Dedifferentiated amniotic fluid mesenchymal stem cell (primary cell): ENCODE measurements around the gene ITPR3.

Source experiments
- DNase-seq: peaks from one replicate; pipeline ENCODE4 v3.0.0-alpha.2; 2016; ENCODE audit errors: extremely low spot score

The ITPR3 gene

DNA sequence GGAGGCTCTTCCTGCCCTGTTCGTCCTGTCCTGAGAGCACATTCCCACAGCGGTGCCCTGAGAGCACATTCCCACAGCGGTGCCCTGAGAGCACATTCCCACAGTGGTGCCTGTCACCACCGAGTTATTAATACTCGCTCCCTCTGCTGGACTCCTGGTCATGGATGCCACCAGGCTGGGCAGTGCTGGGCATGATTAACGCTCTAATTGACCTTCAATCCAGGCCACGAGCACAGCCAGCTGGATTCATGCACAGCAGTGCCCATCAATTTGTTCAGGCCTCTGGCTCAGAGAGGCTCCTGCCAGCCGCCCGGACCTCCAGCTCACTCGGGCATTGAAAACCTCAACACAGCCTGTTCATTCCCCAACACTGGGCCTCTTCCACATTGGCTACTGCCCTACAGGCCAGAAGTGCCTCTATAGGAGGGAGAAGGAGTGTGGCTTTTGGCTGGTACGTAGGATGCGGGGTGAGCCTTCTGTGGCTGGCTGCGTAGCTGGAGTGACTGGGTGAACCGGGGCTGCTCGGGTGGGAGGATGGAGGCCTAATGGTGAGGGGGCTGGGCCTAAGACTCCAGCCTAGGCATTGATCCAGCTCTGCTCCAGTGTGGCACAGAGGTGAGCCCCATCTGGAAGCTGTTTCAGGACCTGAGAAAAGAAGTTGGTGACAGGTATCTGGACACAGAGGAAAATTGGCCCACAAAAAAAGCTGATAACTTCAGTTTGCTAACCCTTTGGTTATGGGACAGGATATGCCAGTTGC lies 116.3 kb downstream of the ITPR3 start:
- no peak for DNase-seq

DNA sequence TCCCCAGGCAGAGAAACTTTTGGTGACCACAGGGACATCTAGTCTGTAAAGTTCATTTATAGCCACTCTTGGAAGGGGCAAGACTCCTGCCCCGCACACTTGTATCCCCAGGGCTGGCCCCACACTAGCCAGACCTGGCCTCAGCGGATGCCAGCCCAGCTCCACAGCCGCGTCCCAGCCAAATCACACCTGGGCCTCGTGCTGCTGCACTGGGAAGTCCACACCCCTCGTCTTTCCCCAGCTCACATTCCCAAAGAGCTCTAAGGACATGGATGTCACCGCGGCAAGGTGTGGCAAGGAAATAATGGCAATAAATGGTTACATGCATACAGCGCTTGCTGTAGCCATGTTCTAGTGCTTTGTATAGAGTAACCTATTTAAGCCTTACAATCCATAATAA lies 117.0 kb downstream of the ITPR3 start:
- no peak for DNase-seq

DNA sequence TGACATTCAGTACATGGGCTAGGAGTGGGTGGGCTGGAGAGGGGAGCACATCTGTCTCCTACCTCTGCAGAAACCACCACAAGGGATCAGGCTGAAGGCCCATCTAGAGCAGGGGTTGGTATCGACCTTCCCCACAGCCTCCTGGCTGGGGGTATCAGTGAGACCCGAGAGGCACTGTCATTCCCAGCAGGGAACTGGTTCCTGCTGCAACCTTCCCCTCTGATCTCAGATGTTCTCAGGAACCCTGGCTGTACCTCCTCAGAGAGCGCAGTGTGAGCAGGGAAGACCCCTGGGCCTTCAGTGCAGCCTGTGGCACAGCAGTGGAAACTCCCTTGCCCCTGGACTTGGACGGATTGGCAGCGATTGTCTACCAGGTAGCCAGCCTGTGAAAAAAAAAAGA lies 117.8 kb downstream of the ITPR3 start:
- no peak for DNase-seq

DNA sequence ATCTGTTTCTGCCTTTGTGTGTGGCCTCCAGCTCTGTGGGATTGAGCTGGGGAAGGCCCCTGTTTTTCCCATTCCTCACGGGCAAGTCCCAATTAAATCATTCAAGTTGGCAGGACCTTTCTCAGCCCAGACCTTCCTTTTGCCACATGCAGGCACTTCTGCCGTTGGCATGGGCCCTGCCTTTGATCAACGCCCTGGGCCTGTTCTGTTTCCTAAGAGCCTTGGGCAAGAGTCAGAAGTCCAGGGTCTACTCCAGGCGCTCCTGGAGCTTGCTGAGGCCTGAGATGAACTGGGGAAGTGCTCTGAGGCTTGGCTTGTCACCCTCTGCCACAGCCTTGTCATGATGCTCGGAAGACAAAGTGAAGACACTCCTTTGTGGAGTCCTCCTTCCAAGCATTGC lies 118.4 kb downstream of the ITPR3 start:
- DNase-seq = no peak

DNA sequence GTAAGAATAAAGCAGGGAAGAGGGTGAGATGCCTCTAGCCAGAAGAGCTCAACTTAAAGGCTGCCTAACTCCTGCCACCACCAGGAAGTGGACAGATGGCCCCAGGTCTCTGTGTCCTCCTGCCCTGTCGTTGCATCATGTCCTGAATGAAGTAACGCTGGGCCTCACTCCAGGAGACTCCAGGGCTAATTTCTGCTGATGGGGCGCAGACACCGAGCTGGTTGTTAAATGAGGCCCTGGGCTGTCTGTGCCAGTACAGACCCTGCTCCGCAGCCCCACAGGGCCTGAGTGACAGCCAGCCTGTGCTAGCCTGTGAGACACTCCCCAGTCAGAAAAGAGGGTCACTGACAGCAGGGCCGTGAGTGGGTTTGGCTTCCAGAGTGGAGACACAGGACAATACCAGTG lies 119.1 kb downstream of the ITPR3 start:
- no peak for DNase-seq

DNA sequence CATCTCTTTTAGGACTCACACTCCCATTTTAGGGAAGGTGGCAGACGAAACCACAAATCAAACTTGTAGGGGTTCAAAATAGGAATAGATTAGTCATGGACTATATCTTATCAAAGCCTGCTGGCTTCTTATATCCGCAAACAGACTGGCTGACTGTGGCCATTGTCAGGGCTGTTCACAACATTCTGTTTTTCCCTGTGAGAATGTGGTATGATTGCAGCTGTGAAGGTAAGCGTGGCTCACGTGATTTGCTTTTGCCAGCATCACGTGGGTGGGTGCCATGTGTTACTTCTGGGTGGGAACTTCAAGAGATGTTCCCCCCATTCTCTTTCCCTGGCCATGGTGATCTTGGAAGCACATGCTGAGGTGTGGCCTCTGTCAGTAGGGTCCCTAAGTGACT lies 119.7 kb downstream of the ITPR3 start:
- no peak for DNase-seq

DNA sequence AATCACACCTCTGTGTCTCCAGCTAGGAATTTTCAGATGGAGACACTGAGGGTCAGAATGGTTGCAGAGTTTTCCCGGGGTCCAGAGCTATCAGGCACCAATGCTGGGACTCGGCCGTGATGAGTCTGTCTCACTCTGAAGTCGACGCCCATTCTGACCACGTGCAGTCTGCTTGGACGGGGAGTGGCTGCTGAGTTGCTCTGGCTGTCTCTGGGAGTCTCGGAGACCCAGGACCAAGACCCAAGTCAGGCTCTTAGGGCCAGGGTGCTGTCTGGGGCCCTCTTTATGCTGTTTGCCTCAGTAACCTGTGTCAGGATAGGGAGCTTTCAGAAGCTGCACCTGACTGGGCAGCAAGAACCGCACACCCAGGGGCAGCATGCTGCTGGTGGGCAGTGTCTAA lies 121.0 kb downstream of the ITPR3 start:
- no peak for DNase-seq

DNA sequence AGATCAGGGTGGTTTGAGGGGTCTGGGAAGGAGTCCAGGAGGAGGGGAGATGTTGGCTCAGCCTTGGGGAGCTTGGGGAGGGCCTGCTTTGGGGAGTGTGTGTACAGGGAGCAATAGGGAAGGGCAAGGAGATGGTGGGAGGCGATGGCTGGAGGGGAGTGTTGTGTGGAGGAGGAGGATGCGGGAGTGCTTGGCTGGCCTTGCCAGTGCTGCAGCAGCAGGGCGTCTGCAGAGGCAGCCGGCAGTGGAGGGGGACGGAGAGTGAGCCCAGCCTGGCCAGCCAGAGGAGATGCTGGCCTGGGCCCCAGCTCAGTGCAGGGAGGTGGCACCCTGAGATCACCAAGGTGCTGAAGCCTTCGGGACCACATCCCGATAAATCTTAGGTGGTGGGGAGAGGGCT lies 121.7 kb downstream of the ITPR3 start:
- DNase-seq = no peak

DNA sequence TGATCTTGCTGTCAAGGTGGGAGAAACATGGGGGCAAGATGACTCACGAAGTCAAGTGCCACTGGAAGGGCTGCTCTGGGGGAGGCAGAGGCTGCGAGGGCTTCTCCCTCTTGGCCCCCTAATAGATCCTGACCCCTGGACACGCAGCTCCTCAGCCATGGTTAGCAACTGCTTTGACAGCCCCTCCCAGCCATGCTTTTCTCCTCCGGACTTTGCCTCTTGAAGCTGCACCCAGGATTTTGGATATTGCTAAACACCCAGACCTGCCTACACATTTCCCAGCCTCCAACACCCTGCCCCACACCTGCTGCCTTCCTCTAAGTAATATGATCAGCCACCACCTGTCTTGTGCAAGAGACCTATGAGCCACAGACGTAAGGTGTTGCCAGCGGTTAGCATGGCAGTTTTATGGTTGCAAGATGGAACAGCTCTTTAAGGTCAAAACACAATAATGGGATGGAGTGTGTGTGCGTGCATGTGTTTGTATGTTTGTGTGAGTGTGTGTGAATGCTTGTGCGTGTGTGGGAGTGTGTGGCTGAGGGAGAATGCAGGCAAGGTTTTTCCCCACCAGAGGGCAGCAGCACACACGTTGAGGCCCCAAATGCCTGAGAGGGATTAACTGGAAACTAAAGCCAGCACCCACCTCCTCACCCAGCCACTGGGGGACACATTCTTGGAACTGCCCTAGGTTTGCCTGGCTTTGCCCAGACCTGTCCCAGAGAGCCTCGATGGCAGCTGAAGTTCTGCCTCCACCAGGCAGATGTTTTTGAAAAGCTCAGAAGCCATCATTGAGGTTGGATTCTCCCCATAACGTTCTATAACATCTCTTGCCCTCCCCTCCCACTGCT lies 123.1 kb downstream of the ITPR3 start:
- DNase-seq = peak; percentile 68

DNA sequence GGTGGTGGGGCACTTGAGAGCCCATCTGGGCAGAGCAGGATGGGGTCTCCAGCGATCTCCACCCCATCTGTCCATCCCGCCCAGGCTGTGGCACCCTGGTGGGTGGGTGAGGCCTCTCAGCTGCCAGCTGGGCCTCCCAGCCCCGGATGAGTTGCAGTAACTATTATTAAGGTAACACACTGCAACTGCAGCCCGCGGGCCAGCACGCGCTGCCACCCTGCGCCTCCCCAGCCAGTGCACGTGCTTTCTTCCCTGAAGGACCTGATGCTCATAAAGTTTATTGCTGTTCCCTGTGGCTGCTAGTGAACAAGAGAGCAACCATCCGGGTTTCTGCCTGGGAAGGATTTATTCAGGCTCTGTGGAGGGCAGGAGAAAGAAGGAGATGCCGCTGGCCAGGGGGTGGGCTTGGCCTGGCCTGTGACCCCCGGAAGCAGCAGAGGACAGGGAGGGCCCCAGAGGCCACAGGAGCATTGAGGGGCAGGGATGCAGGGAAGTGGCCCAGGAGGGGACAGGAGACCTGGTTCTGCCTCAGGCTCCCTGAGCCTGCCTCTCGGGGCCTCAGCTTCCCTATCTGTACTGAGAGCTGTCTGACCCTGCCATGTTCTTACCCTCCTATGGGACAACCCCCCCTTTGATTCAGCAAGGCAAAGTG lies 123.9 kb downstream of the ITPR3 start:
- DNase-seq = no peak

DNA sequence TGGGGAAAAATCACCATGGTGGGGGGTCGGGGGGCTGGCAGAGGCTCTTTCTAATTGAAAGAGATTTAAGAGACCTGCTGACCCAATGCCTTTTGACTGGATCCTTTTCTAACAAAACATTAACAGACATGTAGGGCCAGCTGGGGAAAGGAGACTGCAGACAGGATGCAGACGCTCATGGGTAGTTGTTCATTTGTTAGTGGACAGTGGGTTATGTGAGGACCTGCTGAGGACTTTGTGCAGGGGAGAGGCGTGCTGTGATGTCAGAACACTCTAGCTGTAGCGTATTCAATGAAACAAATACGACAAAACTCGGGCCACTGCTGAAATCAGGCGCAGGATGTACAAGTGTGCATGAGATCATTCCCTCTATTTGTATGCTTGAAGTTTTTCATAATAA lies 124.4 kb downstream of the ITPR3 start:
- no peak for DNase-seq
